NCI-H510A treated with DMSO at 0.1 percent for 48 hours (cell line): Measurements from ENCODE around the gene SEMA3G.

Source experiments
- DNase-seq: peaks from one replicate; lab custom pipeline; 2025; lab: John Stamatoyannopoulos, UW

Gene SEMA3G

DNA sequence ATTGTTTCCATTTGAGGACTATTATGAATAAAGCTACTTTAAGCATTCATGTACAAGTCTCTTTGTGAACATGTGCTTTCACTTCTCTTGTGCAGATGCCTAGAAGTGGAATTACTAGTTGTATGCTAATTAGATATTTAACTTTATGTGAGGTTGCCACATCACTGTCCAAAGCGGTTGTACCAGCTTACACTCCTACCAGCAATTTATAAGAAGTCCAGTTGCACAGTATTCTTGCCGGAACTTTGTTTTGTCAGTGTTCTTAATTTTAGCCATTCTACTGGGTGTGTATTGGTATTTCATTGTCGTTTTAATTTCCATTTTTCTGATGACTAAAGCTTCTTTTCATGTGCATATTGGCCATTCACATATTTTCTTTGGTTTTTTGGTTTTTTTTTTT is 29.1 kb downstream of the SEMA3G start:
- no peak for DNase-seq

DNA sequence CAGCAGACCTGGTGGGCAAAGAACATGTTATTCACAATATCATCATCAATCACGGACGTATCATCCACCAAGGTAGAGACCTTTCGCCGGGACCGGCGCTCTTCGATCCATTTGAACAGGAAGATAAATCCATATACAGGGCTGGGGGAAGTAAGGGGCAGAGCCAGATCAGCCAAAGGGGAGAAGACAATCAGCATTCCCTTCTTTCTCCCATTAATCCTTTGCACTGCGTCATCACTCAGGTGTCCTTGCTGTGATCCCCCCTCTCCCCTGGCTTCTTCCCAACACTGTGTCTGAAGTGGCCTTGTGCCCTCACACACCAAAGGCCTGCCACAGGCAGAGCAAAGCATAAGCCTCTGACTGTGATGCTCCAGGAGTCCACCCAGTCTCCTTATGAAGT is 36.4 kb downstream of the SEMA3G start:
- no peak for DNase-seq

DNA sequence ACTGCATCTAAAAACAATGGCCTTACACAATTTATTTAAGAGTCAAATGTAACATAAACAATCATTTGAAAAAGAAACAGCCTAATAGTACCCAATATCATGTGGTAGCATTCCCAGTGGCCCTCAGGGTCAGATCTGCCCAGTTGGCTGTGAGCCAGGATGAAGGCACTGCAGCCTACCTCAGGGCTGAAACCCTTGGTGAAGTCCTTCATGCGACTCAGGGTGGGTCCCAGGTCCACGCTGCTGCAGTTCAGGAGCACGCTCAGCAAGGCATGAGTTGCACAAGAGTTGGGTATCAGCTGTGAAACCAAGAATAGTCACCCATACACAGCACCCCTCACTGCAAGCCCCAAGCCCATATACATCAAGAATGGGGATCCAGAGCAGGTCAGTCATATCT is 37.1 kb downstream of the SEMA3G start:
- DNase-seq, result no peak

DNA sequence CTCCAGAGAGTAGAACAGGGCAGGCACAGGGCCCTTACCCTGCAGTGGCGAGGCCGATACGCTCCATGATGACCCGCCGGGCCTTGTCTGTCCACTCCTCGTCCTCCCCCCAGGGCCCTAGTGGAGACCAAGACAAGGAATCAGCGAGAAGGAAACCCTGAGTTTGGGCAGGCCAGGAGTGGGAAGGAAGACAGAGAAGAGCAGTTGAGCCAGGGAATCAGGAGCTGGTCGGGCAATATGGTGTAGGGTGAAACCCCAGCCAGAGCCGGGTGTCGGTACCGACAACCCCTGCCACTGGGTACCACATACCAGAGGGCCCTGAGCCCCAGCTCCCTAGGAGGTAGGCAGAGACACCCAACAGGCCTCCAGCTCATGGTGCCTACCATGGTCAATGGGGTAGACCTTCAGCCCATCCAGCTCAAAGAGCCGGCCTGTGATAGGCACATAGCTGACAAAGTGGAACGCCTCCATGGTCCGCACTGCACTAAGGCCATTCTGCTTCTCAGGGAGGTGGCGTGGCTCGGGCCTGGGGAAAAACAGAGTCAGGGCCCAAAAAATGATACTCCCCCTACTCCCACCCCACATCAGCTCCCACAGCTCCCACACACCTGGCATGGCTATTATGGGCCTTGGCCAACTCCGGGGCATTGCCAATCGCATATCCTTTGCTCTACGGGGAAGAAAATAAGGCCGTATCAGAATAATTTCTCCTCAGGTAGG is 38.0 kb downstream of the SEMA3G start:
- no peak for DNase-seq

DNA sequence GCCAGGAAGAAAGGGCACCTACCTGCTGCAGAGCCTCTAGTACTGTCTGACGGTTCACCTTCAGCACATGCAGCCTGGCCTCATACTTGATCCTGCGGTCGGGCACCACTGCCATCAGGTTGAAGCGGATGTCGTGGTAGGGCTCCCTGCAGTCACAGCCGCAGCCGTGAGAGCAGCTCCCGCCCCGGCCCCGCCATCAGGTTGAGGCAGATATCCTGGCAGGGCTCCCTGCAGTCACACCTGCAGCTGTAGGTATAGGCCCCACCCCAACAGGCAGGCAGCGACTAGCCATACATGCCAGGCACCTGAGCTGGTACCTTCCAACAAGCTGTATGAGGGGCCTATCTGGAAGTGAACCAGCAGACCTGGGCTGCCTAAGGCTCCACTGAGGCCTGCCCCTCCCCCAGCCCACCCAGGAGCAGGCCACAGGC is 38.7 kb downstream of the SEMA3G start:
- no peak for DNase-seq

DNA sequence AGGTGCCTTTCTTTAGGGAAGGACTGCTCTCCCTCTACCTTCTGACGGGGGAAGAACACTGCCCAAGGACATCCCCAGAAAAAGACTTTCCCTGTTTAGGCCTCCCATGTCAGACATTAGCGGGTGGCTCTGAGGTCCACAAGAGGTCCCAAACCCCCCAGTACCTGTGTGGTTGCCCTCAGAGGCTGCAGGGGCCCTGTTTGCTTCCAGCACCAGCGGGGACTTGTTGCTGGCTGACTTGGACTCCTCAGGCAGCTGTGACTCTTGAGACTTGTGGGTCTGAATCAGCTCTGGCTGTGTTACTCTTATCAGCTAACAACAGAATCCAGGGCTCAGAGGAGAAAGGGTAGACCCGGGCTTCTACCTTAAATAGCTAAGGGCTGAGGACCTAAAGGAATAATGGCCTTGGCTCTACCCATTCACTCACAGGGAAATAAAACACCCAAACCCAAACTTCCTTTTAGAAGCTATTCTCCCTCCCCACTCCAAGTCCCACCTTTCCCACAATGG is 39.2 kb downstream of the SEMA3G start:
- DNase-seq, result no peak

DNA sequence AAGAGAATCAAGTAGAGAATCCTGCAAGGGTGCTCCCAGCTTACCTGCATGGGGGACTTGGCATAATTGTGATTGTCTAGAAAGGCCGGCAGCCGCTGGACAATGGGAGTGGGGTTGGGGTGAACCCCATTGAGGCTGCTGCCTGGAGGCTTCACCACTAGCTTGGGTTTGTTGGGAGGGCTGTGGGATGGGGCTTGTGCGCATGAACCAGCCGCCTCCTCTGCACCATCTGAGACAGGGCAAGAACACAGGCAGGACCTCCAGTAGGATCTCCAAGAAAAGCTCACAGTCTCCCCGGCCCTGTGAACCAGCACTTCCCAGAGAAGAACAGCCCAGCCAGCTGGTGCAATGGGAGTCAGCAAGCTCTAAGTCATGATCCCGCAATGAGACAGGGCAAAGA is 39.8 kb downstream of the SEMA3G start:
- DNase-seq, result no peak

DNA sequence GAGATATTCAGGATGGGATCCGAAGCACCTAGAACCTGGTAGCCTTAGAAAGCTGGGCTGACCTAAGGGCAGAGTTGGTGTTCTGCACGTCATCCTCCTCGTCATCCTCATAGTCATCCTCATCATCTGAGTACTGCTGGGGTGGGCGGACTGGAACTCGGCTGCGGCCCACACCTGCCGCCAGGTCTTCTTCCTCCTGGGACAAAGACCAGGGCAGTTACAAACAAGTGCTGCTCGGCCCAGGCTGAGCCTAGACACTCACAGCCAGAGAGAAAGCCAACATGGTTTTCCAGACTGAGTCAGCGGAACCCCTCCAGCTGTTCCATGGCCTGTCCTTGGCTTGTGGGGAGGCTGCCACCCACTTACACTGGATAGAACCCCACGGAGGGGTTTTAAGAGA is 40.5 kb downstream of the SEMA3G start:
- no peak for DNase-seq

DNA sequence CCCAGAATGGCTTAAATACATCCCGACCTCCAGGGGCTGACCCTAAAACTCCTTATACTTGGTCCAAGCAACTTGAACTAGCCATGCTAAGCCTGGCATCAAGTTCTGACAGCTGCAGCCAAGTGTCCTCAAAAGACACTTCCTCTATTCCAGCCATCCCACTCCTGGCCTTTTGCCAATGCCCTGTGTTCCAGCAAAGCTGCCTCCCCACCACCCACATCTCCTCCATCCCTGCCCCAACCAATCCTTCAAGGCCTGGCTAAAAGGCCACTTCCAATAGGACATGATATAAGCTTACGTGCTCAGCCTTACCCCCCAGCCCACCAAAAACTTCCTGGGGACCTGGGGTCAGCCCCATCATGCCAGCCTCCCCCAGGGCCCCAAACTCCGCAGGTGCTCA is 40.9 kb downstream of the SEMA3G start:
- no peak for DNase-seq

DNA sequence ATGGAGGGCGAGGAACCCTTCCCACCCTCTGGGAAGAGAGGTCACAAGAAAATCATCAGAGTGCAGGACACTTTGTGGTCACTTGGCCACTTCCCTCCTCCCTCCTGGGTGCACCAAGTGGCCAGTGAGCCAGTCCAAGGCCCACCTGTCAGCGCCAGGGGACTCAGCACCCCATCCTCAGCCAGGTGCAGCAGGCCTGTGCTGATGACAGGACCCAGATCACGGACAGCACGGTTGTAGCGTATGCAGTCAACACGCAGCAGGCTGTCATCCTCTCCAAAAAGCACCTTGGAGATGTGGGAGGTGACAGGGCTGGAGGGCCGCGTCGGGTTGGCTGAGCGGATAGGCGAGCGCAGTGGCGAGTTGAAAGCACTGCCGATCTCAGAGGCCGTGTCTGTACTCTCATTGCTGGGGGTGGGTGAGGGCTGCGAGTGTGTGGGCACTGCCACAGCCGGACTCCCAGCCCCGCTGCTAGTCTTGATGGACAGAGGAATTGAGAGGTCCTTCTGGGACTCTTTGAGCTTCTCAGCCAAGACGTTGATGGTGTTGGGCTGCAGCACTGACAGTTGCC is 41.5 kb downstream of the SEMA3G start:
- DNase-seq, result no peak

DNA sequence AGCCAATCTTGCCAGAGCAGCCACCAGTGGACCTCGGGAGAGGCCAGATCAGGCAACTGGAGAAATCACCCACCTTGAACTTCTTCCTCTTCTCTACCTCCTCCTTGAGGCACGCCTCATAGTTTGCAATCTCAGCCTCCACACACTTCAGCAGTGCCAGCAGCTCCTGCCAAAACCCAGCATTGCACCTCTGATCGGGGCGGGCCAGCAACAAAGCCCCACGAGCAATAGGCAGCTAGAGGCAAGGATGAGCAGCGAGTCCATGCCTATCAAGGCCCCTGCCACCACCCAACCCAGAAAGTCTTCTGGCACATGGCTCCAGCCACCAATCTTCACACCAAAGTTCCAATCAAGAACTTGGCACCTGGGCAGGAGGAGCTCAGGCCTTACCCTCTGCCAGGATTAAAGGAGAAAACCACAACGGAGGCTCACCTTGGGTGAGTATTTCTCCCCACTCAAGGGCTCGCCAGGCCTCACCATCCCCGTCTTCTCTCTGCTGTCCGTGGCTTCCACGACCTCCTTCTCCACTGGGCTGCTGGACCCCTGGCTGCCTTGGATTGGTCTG is 42.1 kb downstream of the SEMA3G start:
- no peak for DNase-seq

DNA sequence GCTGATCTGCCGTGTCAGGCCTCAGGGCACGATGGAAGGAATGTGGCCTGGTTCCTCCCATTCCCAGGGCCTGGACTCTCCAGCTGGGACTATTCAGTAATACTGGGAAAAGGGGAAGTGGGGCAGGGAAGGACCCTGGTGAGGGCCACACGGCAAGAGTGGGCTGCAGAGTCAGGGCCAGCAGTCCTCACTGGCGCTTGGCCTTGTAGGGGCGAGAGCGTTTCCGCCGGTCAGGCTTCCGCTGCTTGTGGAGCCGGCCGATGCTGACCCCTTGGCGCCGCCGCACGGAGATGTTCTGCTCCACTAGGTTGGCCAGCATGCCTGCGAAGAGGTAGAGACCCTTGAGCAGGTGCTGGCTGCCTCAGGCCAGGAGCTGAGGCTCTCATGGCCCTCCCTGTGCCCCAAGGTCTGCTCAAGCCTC is 42.8 kb downstream of the SEMA3G start:
- DNase-seq, result no peak

DNA sequence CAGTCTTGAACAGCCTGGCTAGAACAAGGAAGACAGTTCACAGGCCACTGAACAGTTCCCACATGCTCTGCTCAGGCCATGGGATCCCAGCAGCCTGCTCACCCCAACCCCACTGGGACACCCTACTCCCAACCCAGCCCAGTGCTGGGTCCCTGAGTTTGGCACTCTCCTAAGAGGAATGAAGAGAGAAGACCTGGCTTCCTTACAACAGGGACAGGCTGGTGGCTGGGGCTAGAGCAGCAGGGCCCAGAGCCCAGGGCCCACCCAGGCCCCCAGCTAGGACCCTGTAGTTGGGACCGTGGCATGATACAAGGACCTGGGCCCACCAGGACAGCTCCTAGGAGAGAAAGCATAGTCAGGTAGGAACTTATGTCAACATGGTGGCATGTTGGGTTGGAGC is 43.4 kb downstream of the SEMA3G start:
- DNase-seq, result no peak

DNA sequence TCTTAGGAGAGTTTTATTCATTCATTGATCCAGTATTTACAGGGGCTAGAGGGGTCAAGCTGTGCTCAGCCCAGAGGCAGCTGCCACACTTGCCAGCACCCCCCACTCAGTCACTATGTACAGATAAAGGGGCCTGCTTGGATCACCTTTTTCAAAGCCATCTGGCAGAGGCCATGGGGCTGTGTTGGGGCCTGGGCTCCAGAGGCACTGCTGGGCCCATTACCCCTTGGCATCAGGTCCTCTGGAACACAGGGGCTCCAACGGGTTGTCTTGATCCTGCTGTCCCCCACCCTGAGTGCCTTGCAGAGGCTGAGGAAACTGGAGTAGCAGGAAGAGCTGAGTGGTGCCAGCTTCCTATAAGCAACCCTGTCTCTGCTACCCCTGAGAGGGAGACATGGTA is 43.9 kb downstream of the SEMA3G start:
- DNase-seq, result no peak

DNA sequence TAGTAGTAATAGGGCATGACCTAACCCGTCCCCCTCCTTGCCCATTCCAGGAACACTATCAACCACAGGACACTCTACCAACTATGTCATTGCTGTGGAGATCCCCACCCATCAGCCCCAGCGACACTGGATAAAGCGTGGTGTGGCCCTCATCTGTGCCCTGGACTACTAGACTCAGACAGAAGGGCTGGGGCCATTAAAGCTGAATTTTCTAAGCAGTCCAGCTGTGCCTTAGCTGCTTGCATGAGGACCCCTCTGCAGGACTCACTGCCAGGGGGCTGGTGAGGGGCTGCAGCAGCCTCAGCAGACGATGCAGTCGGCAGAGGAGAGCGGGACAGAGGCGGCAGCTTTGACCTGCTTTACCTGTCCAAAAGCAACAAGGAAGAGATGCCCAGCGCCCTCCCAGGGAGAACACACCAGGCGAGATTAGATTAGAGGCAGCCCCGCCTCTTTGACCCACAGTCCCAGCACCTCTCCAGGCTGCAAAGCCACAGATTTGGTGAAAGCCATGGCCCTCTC is 44.6 kb downstream of the SEMA3G start:
- no peak for DNase-seq

DNA sequence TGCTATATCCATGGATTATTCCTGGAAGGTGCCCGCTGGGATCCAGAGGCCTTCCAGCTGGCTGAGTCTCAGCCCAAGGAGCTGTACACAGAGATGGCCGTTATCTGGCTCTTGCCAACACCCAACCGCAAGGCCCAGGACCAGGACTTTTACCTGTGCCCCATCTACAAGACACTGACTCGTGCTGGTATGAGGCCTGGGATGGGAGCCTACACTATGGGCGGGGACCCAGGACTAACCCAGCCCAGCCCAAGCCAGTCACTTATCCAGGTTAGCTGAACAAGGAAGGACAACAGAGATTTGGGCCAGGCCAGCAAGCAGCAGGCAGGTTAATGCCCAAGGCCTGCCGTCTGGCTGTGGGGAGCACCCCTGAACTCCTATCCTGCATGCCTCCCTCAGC is 45.3 kb downstream of the SEMA3G start:
- no peak for DNase-seq

DNA sequence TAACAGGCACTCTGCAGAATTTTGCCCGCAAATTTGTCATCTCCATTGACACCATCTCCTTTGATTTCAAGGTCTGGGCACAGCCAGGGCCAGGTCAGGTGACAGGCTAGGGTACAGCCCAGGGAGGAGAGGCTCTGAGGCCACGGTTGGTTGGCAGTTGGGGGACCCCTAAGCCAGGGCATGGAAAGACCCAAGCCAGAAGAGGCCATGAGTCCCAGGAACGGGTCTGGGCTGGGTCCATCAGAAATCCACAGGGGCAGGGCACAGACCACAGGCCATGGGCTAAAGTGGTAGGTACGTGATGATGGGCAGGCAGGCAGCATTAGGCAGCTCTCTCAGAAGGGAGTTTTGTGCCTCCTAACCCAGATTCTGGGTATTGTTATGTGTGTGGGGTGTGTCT is 45.8 kb downstream of the SEMA3G start:
- DNase-seq, result no peak

DNA sequence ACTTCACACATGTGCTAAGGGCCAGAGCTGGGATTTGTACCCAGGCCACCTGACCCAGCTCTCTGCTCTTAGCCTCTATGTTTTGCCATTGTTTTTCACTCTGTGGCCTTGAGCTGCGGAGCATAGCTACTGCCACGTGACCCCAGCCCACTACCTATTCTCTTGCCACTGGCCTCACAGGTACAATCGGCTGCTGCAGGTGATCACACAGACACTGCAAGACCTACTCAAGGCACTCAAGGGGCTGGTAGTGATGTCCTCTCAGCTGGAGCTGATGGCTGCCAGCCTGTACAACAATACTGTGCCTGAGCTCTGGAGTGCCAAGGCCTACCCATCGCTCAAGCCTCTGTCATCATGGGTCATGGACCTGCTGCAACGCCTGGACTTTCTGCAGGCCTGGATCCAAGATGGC is 46.2 kb downstream of the SEMA3G start:
- no peak for DNase-seq

DNA sequence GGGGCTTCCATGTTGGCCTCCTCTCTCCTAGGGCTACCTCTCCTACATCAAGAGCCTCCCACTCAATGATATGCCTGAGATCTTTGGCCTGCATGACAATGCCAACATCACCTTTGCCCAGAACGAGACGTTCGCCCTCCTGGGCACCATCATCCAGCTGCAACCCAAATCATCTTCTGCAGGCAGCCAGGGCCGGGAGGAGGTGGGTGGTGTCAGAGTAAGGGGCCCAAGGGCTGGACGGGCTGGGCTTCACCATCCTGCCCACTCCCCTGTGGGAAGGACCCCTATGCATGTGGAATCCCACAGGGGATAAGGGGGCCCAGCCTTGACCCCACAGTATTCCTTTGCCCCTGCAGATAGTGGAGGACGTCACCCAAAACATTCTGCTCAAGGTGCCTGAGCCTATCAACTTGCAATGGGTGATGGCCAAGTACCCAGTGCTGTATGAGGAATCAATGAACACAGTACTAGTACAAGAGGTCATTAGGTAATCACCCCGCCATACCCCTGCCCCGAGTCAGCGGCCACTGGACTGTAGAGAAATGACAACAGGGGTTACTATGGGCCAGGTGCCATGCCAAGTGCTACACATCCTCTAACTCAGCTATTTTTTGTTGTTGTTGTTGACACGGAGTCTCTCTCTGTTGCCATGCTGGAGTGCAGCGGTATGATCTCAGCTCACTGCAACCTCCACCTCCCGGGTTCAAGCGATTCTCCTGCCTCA is 47.1 kb downstream of the SEMA3G start:
- no peak for DNase-seq

DNA sequence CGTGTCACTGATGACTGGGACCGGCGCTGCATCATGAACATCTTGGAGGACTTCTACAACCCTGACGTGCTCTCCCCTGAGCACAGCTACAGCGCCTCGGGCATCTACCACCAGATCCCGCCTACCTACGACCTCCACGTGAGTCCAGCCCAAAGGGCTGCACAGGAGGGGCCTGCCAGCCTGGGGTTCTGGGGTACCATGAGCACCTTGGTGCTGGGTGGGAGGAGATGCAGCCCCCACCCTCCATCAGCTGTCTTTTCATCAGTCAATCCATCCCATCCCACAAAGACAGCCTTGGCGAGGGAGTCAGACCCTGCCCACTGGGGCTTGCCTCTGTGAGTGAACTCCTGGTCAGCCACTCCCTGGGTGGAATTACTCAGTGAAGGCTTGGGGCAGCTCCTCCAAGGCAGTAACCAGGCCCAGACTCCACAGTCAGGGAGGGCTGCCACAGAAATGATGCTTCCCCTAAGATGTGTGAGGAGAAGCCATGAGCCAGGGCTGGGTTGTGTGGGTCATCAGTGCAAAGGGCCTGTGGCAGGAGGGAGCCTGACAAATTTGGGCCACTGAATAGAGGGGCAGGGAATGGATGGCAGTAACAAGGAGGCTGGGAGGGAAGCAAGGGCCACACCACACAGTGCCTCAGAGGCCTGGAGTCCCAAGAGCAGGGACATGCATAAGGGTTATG is 47.9 kb downstream of the SEMA3G start:
- DNase-seq, result no peak

DNA sequence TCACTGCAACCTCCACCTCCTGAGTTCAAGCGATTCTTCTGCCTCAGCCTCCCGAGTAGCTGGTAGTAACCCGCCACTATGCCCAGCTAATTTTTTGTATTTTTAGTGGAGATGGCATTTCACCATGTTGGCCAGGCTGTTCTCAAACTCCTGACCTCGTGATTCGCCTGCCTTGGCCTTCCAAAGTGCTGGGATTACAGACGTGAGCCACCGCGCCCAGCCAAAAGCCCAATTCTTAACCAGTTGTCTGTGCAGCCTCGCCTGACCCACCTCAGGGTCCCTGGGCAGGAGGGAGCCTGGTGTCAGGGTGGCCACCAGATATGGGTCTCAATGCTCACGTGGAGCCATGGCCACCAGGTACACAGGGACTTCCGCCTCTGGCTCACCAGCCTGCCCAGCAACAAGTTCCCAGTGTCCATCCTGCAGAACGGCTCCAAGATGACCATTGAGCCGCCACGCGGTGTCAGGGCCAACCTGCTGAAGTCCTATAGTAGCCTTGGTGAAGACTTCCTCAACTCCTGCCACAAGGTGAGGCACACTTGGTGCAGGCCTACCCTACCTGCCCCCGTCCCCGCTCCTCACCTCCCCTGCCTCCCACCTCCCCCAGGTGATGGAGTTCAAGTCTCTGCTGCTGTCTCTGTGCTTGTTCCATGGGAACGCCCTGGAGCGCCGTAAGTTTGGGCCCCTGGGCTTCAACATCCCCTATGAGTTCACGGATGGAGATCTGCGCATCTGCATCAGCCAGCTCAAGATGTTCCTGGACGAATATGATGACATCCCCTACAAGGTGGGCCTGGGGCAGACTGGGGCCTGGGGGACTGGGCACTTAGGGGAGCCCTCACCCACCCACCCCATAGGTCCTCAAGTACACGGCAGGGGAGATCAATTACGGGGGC is 48.6 kb downstream of the SEMA3G start:
- DNase-seq, result no peak
